Limb (tissue), 2 donors: ENCODE data around the gene CTXN1.

Source experiments
- DNase-seq, 2 donors: peaks; one replicate each; pipeline ENCODE4 v3.0.0-alpha.2; 2016; ENCODE audit errors: extremely low spot score in 2 of 2

CTXN1 gene

DNA sequence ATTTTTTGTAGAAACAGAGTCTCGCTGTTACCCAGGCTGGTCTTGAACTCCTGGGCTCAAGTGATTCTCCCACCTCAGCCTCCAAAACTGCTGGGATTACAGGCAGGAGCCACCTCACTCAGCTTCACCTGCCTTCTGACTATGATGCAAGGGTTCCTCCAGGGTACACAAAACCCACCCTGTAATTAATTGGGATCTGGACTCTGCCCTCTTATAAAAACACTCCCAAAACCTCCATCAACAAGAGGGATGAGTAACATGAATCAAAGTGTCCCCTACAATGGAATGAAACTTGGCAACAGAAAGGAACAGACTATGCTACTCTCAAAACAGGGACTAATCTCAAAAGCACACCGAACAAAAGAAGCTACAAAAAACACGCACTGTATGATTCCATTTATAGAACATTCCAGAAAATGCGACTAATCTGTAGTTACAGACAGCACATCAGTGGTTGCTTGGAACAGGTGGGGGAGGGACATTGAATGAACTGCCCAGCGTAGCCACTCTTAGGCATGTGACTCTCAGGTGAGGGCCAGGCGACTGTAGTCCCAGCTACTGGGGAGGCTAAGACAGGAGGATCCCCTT, 48.6 kb downstream of the CTXN1 start:
- no peak for DNase-seq

DNA sequence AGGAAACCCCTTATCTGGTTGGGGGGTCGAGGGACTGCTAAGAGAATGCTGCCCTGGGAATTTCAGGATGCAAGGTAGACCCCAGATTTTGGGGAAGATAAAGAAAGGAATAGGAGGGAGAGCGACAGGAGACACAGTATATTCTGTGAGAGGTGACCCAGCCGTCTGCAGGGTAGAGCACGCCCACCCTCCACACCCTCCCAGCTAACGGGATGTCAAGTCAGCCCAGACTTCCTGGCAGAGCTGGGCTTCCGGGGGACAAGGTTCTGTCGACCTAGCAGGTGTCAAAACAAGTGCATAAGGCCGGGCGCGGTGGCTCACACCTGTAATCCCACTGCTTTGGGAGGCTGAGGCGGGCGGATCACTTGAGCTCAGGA, 51.0 kb downstream of the CTXN1 start:
- no peak for DNase-seq
